NCI-H510A treated with DMSO at 0.1 percent for 48 hours (cell line): Measurements from ENCODE around the gene BBX.
"Not testable (repeated sequence)": the region's sequence is repeated elsewhere in the genome, so short reads cannot be mapped to it uniquely, and the experiment has no call there.

Source experiments
- DNase-seq: peaks from one replicate; lab custom pipeline; 2025; lab: John Stamatoyannopoulos, UW

BBX gene

DNA sequence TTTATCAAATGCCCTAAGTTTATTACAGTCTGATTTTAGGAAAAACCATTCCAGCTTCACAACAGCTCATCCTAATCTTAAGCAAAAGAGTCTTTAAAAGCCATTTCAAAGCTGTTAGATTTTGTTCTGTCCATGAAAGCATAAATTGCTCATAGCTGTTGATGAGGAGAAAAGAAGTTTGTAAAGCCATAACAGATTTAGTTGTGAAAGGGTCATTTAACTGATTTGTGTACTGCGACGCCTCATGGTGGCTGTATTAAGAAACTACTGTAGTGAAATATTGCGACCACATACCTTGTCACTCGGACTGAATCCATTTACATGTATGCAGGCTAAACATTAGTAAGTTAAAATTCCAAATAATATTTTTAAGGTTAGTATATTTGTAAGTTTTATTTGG, 20.9 kb downstream of the BBX start:
- DNase-seq, result no peak

DNA sequence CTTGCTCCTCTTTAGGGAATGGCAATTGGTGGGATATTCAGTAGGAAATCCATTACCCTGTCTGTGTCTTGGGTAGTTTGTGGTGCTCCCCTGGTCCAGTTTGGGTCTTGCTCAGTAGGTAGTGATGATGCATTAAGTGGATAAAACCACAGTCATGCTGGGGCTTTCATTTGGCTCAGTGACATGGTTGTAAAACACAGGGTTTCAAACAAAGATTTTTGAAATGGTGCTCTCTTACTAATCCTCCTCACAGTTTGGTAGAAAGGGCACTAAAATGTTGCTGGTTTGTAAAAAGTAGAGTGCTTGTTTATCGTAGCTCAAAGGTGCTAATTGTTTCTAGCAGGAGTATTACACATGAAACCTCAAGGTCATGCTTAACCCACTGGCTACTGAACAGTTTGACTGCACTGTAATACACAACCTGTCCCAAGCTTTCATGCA, 22.9 kb downstream of the BBX start:
- no peak for DNase-seq

DNA sequence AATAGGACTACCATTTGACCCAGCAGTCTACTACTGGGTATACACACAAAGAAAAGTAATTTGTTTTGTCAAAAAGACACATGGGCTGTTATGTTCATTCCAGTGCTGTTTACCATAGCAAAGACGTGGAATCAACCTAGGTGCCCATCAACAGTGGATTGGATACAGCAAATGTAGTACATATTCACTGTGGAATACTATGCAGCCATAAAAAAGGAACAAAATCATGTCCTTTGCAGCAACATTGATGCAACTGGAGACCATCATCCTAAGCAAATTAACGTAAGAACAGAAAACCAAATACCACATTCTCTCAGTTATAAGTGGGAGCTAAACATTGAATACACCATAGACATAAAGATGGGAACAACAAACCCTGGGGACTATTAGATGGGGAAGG, 25.8 kb downstream of the BBX start:
- DNase-seq, result no peak

DNA sequence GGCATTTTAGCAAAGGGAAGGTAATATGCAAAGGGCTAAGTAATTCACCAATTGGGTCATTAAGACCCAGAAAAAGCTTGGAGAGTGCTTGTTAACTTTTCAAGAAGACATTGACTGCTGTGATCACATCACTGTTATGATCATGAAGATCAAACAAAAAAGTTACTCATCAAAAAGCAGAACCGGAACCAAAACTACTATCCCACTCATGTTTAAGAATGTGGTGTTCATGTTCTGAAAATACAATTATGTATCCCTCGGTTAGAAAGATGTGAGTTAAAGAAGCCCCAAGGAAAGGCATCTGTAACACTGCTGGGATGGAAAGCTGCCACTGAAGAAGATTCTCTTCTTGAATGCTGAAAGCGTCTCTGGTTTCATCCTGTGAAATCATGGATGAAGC, 32.6 kb downstream of the BBX start:
- no peak for DNase-seq

DNA sequence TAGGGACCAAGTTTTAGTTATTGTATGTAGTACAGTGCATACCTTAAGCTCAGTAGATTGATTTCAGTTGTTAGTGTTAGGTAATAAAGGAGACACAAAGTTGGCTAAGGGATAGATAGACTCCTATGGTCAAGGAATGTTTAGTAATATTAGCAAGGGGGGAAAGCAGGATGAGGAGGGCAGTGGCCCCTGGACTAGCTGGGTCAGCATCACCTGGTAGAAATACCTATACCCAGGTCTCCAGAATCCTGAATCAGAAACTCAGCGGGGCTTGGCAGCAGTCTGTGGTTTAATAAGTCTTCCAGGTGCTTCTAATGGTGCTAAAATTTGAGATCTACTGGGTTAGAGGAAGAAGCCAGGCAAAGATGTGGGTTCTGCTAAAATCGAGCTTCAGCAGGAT, 35.0 kb downstream of the BBX start:
- no peak for DNase-seq

DNA sequence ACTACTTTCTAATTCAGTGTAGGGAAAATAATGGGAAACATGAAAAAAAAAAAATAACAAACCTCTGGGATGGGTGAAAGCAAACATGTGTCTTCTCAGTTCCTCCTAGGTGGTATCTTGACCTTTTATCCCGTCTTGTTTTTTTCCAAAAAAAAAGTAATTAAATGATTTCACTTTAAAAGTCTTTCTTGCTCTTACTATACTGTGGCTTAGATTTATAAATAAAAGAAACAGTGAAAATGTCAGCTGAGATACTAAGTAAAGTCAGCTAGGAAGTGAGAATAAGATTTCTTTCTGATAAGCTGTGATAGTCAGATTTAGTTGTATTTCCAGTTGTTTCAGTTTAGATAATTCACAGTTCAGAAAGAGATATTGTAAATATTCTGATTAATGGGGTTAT, 37.4 kb downstream of the BBX start:
- no peak for DNase-seq

DNA sequence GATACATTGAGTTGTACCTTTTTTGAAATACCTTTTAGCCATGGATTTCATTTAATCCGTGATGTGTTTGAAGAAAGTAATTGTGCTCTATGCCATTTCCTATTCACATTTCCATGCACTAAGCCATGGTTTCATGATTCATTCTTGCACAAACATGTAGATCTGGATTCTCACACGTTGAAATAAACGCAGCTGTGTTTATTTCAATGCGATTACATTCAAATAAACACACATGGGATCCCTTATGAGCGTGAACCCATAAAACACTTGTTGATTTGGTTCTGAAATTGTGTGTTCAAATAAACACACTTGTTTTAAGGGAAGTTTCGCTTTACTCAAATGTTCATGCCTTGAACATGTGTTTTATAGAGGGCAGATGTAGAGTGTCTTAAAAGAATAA, 39.2 kb downstream of the BBX start:
- no peak for DNase-seq

DNA sequence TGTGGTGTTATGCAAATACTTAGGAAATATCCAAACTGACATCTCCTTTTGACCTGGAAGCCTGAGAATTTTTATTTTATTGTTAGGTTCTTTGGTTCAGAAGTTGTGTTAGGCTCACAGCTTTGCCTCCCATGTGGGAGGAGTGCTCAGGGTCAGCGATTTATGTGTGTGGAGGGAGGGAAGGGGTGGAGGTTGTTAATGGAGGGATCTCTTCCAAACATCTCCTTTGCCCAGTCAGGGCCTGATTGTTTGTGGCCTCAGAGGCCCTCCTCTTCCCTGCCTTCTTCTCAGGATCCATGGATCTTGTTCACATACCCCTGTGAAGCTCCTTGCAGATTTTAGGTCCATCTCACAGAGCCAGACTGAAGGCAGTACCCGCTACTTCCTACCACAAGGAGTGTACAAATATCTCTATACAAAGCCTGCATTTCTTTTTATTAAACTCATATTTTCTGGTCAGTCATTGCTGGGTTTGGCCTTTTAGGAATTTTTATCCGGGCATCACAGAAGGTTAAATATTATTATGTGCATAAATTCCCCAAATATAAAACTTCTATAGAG, 40.3 kb downstream of the BBX start:
- no peak for DNase-seq

DNA sequence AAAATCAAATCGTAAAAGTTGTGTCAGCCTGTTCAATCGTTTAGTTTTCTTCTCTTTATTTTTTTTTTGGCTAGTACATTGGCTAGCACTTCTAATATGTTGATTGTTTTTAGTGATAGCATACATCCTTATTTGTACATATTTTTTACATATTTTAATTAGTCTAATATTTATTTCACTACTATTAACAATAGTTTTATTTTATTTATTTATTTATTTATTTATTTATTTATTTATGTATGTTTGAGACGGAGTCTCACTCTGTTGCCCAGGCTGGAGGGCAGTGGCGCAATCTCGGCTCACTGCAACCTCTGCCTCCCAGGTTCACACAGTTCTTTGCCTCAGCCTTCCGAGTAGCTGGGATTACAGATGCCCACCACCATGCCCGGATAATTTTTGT, 42.5 kb downstream of the BBX start:
- DNase-seq, result not testable (repeated sequence)

DNA sequence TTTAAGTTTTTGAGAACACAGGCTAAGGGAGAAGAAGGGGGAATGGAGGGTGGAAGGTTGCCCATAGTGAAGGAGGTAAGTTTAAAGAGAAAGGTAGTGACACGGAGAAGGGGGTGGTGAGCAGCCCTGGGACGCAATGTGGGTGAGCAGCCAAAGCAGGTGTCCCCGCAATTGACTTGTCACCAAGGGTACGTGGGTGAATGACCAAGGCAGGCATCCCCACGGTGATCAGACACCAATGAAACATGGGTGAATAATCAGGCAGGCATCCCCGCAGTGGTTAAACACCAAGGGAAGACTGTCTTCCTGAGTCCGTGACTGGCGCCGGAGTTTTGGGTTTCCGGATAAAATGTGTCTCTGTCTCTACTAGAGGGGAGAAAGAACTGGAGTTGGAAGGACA, 48.3 kb downstream of the BBX start:
- not testable (repeated sequence) for DNase-seq

DNA sequence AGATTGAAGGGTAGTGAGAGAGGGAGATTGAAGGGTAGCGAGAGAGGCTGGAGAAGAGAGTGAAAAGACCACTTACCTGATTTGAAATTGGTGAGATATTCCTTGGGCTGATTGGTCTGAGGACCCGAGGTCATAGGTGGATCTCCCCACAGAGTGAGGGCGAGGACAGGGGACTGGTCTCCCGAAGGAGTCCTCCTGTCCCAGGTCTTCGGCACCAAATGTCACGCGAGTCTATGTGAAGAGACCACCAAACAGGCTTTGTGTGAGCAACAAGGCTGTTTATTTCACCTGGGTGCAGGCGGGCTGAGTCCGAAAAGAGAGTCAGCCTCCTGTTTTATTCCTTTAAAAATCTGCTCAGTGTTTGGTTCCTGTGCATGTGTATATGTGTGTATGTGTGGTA, 48.7 kb downstream of the BBX start:
- not testable (repeated sequence) for DNase-seq

DNA sequence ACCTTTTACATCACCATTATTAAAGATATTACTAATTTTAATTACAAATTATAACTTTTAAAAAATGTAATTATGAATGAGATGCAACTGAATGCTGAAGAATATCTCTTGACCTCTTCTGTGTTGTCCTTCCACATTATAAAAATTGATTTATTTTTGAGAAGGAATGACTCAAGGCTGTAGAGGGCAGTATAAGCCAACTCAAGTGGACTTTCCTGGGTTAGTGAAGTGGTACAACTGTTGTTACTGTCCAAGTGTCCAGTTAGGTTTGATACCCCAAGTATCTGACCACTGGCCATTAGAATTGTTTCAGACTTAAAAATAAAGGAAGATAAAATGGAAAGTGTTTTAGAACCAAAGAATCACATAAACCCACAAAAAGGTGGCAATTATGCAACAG, 51.9 kb downstream of the BBX start:
- no peak for DNase-seq

DNA sequence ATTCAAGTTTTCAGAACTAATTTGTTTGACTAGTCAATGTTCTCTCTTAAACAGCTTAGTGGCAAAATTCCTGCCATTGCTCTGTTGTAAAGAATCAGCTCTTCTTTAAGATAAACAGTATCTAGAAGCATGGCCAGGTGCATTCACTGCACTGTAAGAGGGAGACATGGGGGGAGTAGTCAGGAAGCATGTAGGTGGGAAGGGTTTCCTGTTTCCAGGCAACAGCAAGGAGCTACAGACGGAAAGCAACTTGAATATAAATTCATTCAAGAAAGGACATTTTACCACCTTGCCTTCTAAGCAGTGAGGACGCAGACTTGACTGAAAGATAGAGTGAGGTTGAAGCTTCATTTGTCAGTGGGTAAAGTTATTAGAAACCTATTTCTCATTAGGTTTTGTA, 55.3 kb downstream of the BBX start:
- no peak for DNase-seq

DNA sequence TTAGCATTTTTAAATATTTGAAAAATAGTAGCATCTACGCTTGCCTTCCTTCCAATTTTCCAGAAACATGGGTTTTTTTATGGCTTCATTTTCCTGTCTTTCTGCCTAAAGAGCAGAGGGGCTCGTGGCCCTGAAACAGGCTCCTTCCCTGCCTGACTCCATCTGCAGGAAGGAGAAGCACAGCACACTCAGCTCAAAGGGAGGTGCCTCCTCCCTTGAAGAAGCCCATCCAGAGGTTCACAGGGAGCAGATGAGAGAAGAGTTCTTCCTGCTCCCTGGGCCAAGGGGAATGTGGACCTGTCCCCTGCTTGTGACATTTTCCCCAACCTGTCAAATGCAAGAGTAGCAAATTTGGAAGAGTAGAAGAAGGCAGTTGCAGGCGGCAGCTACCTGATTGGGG, 55.8 kb downstream of the BBX start:
- DNase-seq, result no peak

DNA sequence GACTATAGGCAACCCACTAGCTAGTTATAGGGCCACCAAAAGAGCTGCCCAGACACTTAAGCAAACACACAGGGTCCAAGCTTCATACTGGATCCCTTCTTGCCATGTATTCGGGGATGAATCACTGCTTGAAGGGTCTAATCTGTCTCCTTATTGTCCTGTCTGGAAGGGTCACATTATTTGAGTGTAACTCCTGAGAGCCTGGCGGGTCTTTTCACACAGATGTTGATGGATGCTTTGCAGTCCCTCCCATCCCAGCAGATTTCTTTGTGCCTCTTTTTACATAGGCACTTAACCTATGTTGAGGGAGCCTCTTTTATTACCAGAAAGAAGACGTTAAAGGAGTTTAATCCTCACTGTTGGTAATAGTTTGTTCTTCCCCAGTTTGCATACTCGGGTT, 56.6 kb downstream of the BBX start:
- no peak for DNase-seq

DNA sequence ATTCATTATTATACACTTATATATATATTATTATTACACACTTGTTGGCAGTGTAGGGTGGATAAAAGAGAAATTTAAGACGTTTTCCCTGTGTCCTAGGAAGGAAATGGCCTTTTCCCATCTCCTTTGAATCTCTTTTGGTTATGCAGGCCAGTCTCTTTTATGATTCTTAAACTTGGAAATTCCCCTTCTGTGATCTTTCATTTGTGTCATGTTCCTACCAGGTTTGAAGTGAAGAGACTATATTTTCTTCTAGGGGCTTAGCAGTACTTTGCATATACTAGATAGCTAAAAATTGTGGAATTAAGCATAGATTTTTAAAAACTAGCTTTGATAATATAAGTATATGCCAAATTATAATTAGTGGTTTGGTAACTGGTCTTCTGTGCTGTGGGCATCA, 58.5 kb downstream of the BBX start:
- no peak for DNase-seq

DNA sequence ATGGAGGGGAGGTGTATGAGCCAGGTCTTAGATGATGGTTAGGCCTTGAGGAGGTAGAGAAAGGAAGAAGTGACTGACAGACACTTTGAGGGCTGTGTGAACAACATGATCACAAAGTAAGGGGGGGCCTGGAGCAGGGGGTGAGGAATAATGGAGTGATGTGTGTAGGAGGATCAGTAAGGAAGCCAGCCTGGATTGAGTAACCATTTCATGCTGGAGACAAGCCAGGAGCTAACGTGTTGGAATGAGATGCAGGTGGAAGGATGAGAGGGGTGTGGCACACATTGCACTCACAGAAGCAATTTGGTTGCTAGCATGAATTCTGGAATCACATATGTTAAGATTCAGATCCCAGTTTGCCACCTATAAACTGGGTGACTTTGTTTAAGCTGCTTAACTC, 65.5 kb downstream of the BBX start:
- no peak for DNase-seq

DNA sequence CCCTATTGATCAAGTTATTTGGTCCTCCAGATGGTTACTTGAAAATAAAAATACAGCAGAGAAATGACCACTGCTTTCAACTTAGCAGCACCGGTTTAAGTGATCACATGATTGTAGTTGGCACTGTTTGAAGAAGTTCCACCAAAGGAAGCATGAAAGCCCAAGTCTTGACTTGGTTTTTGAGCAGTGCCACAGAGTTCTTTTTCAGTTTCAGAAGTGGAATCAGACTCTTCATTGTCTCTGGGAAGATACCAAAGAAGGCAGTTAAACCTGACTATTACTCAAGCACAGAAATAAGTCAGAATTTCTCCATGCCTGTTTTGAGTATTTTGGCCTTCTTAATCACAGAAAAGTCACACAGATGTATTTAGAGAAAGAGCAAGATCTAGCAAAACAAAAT, 66.7 kb downstream of the BBX start:
- no peak for DNase-seq

DNA sequence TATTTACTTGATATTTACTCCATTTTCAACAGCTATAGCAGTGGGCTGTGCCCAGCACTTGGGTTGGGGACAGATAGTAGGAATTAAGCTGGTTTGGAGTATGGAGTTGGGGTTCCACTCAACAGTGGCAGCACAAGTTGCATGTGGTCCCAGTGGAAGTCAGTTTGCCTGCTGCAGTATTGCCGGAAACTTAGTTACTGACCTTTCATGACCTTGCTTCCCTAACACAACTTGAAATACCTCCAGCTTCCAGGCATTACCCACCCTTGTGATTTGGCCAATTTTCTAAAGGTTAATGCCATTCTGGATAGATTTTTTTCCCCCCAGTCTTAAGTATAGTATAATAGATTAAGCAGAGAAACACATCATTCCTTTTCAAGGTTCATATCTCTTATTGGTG, 68.0 kb downstream of the BBX start:
- DNase-seq, result no peak

DNA sequence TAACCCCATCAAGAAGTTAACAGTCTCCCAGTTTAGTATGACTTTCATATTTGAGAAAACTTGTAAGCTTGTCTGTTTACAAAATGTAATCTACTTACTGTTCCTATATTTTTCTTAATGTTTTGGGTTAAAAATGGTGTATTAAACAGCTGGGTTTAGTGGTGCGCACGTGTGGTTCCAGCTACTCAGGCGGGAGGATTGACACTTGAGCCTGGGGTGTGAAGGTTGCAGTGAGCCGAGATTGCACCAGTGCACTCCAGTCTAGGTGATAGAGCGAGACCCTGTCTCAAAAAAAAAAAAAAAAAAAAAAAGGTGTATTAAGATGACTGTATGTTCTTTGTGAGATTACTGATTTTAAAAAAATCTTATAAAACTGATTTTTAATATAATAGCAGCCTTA, 69.3 kb downstream of the BBX start:
- no peak for DNase-seq

DNA sequence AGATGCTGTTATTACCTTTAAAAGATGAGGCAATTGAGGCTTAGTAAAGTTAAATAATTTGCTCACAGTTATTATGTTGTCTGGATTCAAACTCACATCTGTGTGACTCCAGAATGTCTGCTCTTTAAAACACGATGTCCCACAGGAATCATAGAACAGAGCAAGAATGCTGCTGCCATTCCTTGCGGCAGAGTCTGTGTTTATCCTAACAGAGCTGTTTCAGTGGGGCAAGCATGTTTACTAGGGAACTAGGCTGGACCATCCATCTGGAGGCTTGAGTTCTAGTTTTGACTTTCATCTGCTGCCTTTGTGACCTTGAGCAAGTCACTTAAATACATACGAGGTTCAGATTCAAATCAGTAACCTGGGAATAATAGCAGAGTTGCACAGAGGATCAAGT, 72.1 kb downstream of the BBX start:
- no peak for DNase-seq

DNA sequence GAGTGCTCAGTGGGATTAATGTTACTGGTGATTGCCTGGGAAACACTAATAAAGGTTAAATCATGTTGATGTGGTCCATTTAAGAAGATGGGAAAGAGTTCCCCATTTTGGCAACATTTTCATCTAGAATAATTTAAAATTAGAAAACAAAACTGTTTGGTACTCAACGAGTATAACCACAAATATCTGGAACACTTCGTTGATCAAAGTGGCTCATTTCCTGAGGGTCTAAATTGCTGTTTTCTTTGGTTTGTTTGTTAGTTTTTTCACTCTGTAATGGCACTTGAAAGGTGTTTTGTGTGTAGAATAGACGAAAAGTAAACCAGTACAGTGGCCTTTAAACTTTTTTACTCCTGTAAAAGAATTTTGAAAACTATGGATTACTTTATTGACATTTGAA, 73.9 kb downstream of the BBX start:
- DNase-seq, result no peak

DNA sequence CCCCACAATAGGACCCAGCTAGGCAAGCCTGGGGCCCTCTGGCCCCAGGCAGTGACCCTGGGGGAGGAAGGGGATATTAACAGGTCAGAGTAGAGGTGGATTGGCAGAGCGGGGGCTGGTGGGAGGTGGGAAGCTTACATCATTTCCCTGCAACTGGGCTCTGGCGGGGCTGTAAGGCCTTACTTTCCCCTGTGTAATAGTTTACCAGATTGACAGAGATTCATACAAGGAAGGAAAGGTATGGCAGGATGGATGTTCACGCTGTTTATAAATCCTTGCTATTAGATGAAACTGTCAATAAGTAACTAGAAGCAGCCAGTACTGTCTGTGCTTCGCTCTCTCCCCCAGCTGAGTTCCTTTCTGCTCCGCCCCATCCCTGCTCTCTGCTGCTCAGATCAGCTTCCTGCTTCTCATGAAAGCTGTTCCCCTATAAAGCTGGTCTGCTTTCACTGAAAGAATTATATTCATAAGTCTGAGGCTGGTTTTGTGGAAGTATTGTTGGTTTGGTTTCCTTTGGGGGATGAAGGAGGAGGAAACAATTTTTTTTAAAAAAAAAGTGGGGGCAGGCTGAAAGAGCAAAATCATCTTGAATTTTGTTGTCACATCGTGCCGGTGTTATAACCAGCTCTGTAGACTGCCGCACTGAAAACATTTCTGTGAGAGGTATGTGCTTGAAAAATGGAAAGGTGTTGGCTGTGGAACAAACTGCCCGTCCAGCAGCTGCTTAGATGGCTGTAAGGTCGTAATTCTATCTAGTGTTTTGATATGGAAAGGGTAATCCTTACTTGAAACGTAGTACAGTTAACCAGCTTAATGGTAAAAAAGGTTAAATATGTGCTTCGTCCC, 76.4 kb downstream of the BBX start:
- DNase-seq, result peak; percentile 52

DNA sequence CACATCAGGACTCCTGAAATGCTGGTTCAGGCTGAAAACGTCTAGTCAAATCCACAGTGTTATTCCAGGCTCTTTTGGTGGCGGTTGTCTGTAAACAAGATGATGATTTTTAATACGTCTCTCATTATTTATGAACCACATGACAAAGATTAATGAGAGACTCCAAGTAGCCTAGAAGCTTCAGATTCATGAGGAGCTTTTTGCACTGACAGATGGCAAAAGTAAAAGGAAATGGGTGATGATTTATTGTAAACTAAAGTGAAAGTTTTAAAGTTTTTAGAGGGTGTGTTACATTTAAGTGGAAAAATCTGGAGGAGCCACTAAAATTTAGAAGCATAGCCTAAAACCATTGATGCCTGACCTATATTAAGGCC, 77.0 kb downstream of the BBX start:
- no peak for DNase-seq
